Measurements from ENCODE around the gene TBCK.

Gene TBCK

DNA sequence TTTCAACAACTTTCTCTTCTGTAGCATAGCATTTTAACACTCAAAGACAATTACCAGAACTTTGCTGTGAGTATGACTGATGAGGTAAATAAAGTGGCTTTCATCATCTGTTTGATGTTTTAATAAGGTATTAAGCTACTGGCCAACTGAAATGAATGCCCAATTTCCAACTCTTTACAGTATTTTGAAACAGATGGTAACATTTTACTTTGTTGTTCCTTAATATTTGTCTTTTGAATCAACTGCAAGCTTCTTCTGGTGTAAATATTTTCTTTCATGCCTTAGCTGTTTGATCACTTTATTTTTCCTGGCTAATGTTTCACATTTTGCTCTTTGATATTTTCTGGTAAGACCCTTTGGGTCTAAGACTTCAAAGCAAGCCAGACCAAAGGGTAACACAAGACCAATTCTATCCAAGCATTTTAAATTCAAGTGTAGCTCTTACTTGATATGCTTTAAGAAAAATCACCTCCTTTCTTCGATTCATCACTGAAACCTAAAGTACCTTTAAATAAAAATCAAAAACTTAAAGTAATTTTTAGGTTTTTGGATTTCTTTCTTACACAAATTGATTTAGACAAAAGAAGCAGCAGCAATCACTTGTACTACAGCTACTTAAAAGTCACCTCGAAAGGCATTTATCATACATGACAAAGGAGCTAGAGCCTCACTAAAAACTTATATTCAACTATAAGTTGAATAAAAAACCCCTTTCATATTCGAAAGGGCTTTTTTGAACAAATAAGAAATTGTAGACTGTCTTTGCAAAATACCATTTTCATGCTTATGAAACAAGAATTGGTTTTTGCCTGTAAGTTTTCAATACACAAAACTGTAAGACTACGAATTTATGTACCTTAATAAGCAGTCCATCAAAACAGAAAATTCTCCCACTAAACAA lies 57.6 kb downstream of the TBCK start:
- TF ChIP-seq TAF1 (IDR thresholded peaks at IDR 0.05; ENCODE audit: borderline replicate concordance, insufficient read depth, low read length) (no peak), POLR2AphosphoS5 (IDR thresholded peaks at IDR 0.05; ENCODE audit: low read depth, low read length) (no peak), FOXP2 (optimal IDR thresholded peaks at IDR 0.05; ENCODE audit: borderline replicate concordance, extremely low read depth, extremely low read length, insufficient read depth) (no peak), SIN3A (IDR thresholded peaks at IDR 0.05; ENCODE audit: borderline replicate concordance, insufficient read depth, low read length) (no peak)
- TF ChIP-seq, protein P1, sequence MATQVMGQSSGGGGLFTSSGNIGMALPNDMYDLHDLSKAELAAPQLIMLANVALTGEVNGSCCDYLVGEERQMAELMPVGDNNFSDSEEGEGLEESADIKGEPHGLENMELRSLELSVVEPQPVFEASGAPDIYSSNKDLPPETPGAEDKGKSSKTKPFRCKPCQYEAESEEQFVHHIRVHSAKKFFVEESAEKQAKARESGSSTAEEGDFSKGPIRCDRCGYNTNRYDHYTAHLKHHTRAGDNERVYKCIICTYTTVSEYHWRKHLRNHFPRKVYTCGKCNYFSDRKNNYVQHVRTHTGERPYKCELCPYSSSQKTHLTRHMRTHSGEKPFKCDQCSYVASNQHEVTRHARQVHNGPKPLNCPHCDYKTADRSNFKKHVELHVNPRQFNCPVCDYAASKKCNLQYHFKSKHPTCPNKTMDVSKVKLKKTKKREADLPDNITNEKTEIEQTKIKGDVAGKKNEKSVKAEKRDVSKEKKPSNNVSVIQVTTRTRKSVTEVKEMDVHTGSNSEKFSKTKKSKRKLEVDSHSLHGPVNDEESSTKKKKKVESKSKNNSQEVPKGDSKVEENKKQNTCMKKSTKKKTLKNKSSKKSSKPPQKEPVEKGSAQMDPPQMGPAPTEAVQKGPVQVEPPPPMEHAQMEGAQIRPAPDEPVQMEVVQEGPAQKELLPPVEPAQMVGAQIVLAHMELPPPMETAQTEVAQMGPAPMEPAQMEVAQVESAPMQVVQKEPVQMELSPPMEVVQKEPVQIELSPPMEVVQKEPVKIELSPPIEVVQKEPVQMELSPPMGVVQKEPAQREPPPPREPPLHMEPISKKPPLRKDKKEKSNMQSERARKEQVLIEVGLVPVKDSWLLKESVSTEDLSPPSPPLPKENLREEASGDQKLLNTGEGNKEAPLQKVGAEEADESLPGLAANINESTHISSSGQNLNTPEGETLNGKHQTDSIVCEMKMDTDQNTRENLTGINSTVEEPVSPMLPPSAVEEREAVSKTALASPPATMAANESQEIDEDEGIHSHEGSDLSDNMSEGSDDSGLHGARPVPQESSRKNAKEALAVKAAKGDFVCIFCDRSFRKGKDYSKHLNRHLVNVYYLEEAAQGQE (IDR thresholded peaks at IDR 0.05; ENCODE audit: insufficient read depth in 1 of 2, low read depth in 2 of 2, low read length in 2 of 2) = no peak

DNA sequence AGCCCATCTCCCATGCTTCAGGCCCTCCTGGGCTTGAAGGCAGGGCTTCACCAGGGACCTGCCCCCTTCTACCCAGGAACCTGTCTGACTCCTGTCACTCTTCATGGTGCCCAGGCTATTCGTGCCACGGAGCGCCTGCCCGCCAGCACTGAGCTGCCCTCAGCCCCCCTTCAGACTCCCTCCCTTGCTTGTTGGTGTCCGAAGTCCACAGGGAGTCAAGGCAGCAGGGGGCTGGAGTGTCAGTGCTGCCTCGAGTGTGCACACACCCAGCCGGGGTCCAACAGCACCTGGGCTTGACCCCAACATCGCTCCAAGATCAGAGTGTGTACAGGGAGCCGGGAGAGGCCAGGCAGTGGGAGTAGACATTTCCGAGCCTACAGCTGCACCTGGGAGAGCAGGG lies 59.8 kb downstream of the TBCK start:
- TF ChIP-seq POLR2AphosphoS5 (IDR thresholded peaks at IDR 0.05; ENCODE audit: low read depth, low read length) (no peak), FOXP2 (optimal IDR thresholded peaks at IDR 0.05; ENCODE audit: borderline replicate concordance, extremely low read depth, extremely low read length, insufficient read depth) (no peak), TAF1 (IDR thresholded peaks at IDR 0.05; ENCODE audit: borderline replicate concordance, insufficient read depth, low read length) (no peak), SIN3A (IDR thresholded peaks at IDR 0.05; ENCODE audit: borderline replicate concordance, insufficient read depth, low read length) (no peak)
- TF ChIP-seq, protein P1 (IDR thresholded peaks at IDR 0.05; ENCODE audit: insufficient read depth in 1 of 2, low read depth in 2 of 2, low read length in 2 of 2) = no peak

DNA sequence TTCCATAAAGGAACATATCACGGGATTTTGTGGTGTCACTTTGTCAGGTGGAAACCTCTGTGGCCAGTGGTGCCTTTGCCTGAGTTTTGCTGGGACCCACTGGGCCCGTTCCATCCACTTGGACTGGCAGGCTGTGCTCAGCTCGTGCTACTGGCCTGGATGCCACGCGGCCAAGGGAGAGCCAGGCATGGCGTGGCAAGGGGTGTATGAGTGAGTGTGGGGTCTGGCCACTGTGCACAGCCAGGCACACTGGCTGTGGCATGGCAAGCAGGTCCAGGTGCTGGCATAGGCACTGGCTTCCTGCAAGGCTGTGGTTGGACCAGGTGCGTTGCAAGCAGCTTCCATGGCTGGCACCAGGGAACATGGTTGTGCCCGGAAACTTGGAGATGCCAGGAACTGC lies 60.8 kb downstream of the TBCK start:
- TF ChIP-seq POLR2AphosphoS5 (IDR thresholded peaks at IDR 0.05; ENCODE audit: low read depth, low read length) = no peak
- TF ChIP-seq, protein P1 (IDR thresholded peaks at IDR 0.05; ENCODE audit: insufficient read depth in 1 of 2, low read depth in 2 of 2, low read length in 2 of 2) = no peak
- no peak for TF ChIP-seq FOXP2 (optimal IDR thresholded peaks at IDR 0.05; ENCODE audit: borderline replicate concordance, extremely low read depth, extremely low read length, insufficient read depth)
- TF ChIP-seq SIN3A (IDR thresholded peaks at IDR 0.05; ENCODE audit: borderline replicate concordance, insufficient read depth, low read length) = no peak
- no peak for TF ChIP-seq TAF1 (IDR thresholded peaks at IDR 0.05; ENCODE audit: borderline replicate concordance, insufficient read depth, low read length)

DNA sequence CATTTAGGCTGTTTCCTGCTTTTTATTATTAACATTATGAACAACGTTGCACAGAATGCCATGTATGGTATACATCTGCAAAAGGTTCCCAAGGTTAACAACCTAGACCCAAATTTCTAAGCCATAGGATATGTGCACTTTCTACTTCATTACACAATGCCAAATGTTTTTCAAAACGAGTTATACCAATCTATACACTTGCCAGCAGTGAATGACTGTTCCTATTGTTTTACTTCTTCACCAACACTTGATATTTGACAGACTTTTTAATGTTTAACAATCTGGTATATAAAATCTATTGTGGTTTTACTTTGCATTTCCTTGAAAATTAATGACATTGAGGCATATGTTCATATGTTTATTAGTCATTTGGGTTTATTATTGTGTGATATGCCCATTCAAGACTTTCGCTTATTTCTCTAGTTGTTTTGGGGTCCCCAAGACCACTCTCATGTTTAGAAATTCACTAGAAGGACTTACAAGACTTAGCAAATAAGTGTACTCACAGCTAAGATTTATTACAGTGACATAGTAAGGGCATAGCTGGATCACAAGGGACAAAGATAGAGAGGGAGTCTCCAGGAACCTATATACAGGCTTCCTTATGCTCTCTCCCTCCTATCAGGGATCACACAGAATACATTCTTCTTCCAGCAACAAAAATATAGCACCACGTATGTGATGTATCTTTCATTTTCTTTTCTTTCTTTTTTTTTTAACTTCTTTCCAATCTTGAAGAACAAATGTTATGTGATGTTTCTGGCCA lies 62.5 kb downstream of the TBCK start:
- TF ChIP-seq, protein P1 (IDR thresholded peaks at IDR 0.05; ENCODE audit: insufficient read depth in 1 of 2, low read depth in 2 of 2, low read length in 2 of 2) = no peak
- no peak for TF ChIP-seq FOXP2 (optimal IDR thresholded peaks at IDR 0.05; ENCODE audit: borderline replicate concordance, extremely low read depth, extremely low read length, insufficient read depth)
- no peak for TF ChIP-seq TAF1 (IDR thresholded peaks at IDR 0.05; ENCODE audit: borderline replicate concordance, insufficient read depth, low read length)
- no peak for TF ChIP-seq POLR2AphosphoS5 (IDR thresholded peaks at IDR 0.05; ENCODE audit: low read depth, low read length)
- no peak for TF ChIP-seq SIN3A (IDR thresholded peaks at IDR 0.05; ENCODE audit: borderline replicate concordance, insufficient read depth, low read length)
